Activated CD4-positive, alpha-beta T cell treated with anti-CD3 and anti-CD28 coated beads for 36 hours (primary cell): ENCODE measurements around the gene LYPD1. TPM values are rescaled to one million over a fixed set of nuclear protein-coding genes. Genes with fewer than 3 reads are reported as not detected.

ENCODE experiments used
- ATAC-seq: fragments of 200-7000 bp; cut with Tn5 transposase; one replicate; pipeline ENCODE4 v1.10.0; 2021; ENCODE audit warnings: mild to moderate bottlenecking, moderate library complexity
- CTCF ChIA-PET: fragments of 350-600 bp; sonication (Branson Sonifier 250); formaldehyde crosslinking; loops from one replicate; lab custom pipeline; 2021; ENCODE audit warnings: antibody characterized with exemption; lab: Charles Lee
- POLR2A ChIA-PET: fragments of 350-600 bp; sonication (Branson Sonifier 250); formaldehyde crosslinking; loops from one replicate; lab custom pipeline; 2021; ENCODE audit warnings: antibody characterized with exemption, inconsistent platforms; lab: Charles Lee
- DNase-seq: peaks from one replicate; pipeline ENCODE4 v3.0.0-alpha.2; 2020
- H3K27ac Mint-ChIP-seq: one replicate; pipeline ENCODE4 v1.8.0; 2021; ENCODE audit warnings: mixed read lengths
- H3K27me3 Mint-ChIP-seq: one replicate; pipeline ENCODE4 v1.8.0; 2021; ENCODE audit warnings: mixed read lengths
- H3K36me3 Mint-ChIP-seq: one replicate; pipeline ENCODE4 v1.8.0; 2021; ENCODE audit warnings: low read depth, mixed read lengths
- H3K4me1 Mint-ChIP-seq: one replicate; pipeline ENCODE4 v1.8.0; 2021; ENCODE audit warnings: mixed read lengths
- H3K4me3 Mint-ChIP-seq: one replicate; pipeline ENCODE4 v1.8.0; 2021; ENCODE audit warnings: mild to moderate bottlenecking, moderate library complexity, mixed read lengths
- H3K9me3 Mint-ChIP-seq: one replicate; pipeline ENCODE4 v1.8.0; 2021; ENCODE audit warnings: low read depth, mixed read lengths
- intact Hi-C, 2 experiments: fragments of 100-400 bp; cut with DNase I in 1 of 2; cut with micrococcal nuclease in 1 of 2; formaldehyde crosslinking; loops; one replicate each; pipeline versions ENCODE4 v1.14.2 to v1.15.1; 2022 to 2024; cut with DNase I, micrococcal nuclease
- total RNA-seq, 2 experiments: library from RNA; stranded (reverse); gene quantifications; one replicate each; pipeline ENCODE4 v1.2.3, GENCODE V29; 2021

LYPD1 gene
- total RNA-seq, 2 experiments from 2014 or later: not detected

GRCh38 chr2:132665401-132666140, 4.4 kb downstream of the LYPD1 start:
- intact Hi-C loops: no loop called here
- H3K36me3 Mint-ChIP-seq: no peaks in the 10 kb centered on the region
- H3K27ac Mint-ChIP-seq: no peak overlapping the region
- H3K27me3 Mint-ChIP-seq: peaks cover 21% of the 10 kb centered on the region
- H3K4me3 Mint-ChIP-seq: no peak overlapping the region
- CTCF ChIA-PET: no interaction called here
- no peaks in the 10 kb centered on the region for H3K9me3 Mint-ChIP-seq
- no peak for ATAC-seq
- no peaks in the 10 kb centered on the region for H3K4me1 Mint-ChIP-seq
- POLR2A ChIA-PET: no interaction called here
- DNase-seq: no peak

- Mint-ChIP-seq H3K27ac (no peak overlapping the region), H3K27me3 (peaks cover 18% of the 10 kb centered on the region), H3K9me3 (no peaks in the 10 kb centered on the region), H3K36me3 (no peaks in the 10 kb centered on the region), H3K4me3 (no peak overlapping the region), H3K4me1 (no peaks in the 10 kb centered on the region)
- intact Hi-C loops: no loop called here
- no peak for DNase-seq
- ChIA-PET POLR2A (interaction anchor here (0.5 kb wide), 1 partner anchor 1116 kb away, joined by 4 read pairs; no protein-coding TSS in a partner anchor), CTCF (no interaction called here)
- ATAC-seq: no peak
Observed at GRCh38 chr2:132664096-132664495, 5.9 kb downstream of the LYPD1 start.

GRCh38 chr2:132662732-132663131, 7.3 kb downstream of the LYPD1 start:
- no peaks in the 10 kb centered on the region for H3K36me3 Mint-ChIP-seq
- intact Hi-C loops: no loop called here
- ATAC-seq (no peak), DNase-seq (no peak)
- CTCF ChIA-PET: no interaction called here
- no peaks in the 10 kb centered on the region for H3K4me1 Mint-ChIP-seq
- H3K27me3 Mint-ChIP-seq: peaks cover 11% of the 10 kb centered on the region
- H3K4me3 Mint-ChIP-seq: no peak overlapping the region
- no peaks in the 10 kb centered on the region for H3K9me3 Mint-ChIP-seq
- H3K27ac Mint-ChIP-seq: no peak overlapping the region
- POLR2A ChIA-PET: no interaction called here

- no peak for DNase-seq
- H3K27me3 Mint-ChIP-seq: peaks cover 8% of the 10 kb centered on the region
- no peaks in the 10 kb centered on the region for H3K9me3 Mint-ChIP-seq
- intact Hi-C loops: no loop called here
- no peaks in the 10 kb centered on the region for H3K36me3 Mint-ChIP-seq
- no peak overlapping the region for H3K27ac Mint-ChIP-seq
- ChIA-PET CTCF (no interaction called here), POLR2A (no interaction called here)
- no peak overlapping the region for H3K4me3 Mint-ChIP-seq
- ATAC-seq: no peak
- H3K4me1 Mint-ChIP-seq: no peaks in the 10 kb centered on the region
Observed at GRCh38 chr2:132659331-132659730, 10.7 kb downstream of the LYPD1 start.

GRCh38 chr2:132656266-132656975, 13.6 kb downstream of the LYPD1 start:
- Mint-ChIP-seq H3K36me3 (no peaks in the 10 kb centered on the region), H3K27ac (no peak overlapping the region), H3K4me3 (no peak overlapping the region), H3K9me3 (no peaks in the 10 kb centered on the region), H3K27me3 (peaks cover 5% of the 10 kb centered on the region), H3K4me1 (no peaks in the 10 kb centered on the region)
- ATAC-seq (no peak), DNase-seq (no peak)
- POLR2A ChIA-PET: no interaction called here
- CTCF ChIA-PET: no interaction called here
- intact Hi-C loops: no loop called here

- POLR2A ChIA-PET: no interaction called here
- no peaks in the 10 kb centered on the region for H3K4me1 Mint-ChIP-seq
- intact Hi-C loops: no loop called here
- H3K9me3 Mint-ChIP-seq: no peaks in the 10 kb centered on the region
- no peak overlapping the region for H3K27ac Mint-ChIP-seq
- no peaks in the 10 kb centered on the region for H3K36me3 Mint-ChIP-seq
- peaks cover 3% of the 10 kb centered on the region for H3K27me3 Mint-ChIP-seq
- ATAC-seq (no peak), DNase-seq (no peak)
- H3K4me3 Mint-ChIP-seq: no peak overlapping the region
- CTCF ChIA-PET: no interaction called here
Observed at GRCh38 chr2:132654968-132655367, 15.0 kb downstream of the LYPD1 start.

- CTCF ChIA-PET: no interaction called here
- intact Hi-C loops: no loop called here
- no peaks in the 10 kb centered on the region for H3K36me3 Mint-ChIP-seq
- peaks cover 3% of the 10 kb centered on the region for H3K27me3 Mint-ChIP-seq
- H3K9me3 Mint-ChIP-seq: no peaks in the 10 kb centered on the region
- POLR2A ChIA-PET: no interaction called here
- DNase-seq (no peak), ATAC-seq (no peak)
- H3K4me1 Mint-ChIP-seq: no peaks in the 10 kb centered on the region
- no peak overlapping the region for H3K27ac Mint-ChIP-seq
- no peak overlapping the region for H3K4me3 Mint-ChIP-seq
Observed at GRCh38 chr2:132654335-132654734, 15.7 kb downstream of the LYPD1 start.

- Mint-ChIP-seq H3K4me3 (no peak overlapping the region), H3K4me1 (no peaks in the 10 kb centered on the region), H3K9me3 (no peaks in the 10 kb centered on the region), H3K36me3 (no peaks in the 10 kb centered on the region), H3K27ac (no peak overlapping the region), H3K27me3 (peaks cover 8% of the 10 kb centered on the region)
- intact Hi-C loops: no loop called here
- CTCF ChIA-PET: no interaction called here
- DNase-seq (no peak), ATAC-seq (no peak)
- POLR2A ChIA-PET: no interaction called here
Observed at GRCh38 chr2:132652474-132652873, 17.5 kb downstream of the LYPD1 start.

GRCh38 chr2:132651115-132652045, 18.6 kb downstream of the LYPD1 start:
- ATAC-seq (no peak), DNase-seq (no peak)
- POLR2A ChIA-PET: no interaction called here
- Mint-ChIP-seq H3K27ac (no peak overlapping the region), H3K4me1 (no peaks in the 10 kb centered on the region), H3K36me3 (no peaks in the 10 kb centered on the region), H3K27me3 (peaks cover 8% of the 10 kb centered on the region), H3K9me3 (no peaks in the 10 kb centered on the region), H3K4me3 (no peak overlapping the region)
- CTCF ChIA-PET: interaction anchor here (0.9 to 1.2 kb wide), 2 partner anchors 28 to 104 kb away, joined by 3 read pairs; no protein-coding TSS in a partner anchor
- intact Hi-C loops: no loop called here

- H3K36me3 Mint-ChIP-seq: no peaks in the 10 kb centered on the region
- ATAC-seq: no peak
- H3K4me1 Mint-ChIP-seq: no peaks in the 10 kb centered on the region
- no peaks in the 10 kb centered on the region for H3K9me3 Mint-ChIP-seq
- H3K4me3 Mint-ChIP-seq: no peak overlapping the region
- no peak for DNase-seq
- H3K27ac Mint-ChIP-seq: no peak overlapping the region
- POLR2A ChIA-PET: no interaction called here
- H3K27me3 Mint-ChIP-seq: peaks cover 16% of the 10 kb centered on the region
- intact Hi-C loops: no loop called here
- CTCF ChIA-PET: no interaction called here
Observed at GRCh38 chr2:132646540-132647108, 23.4 kb downstream of the LYPD1 start.
